ELF-1 (cell line): Measurements from ENCODE around the gene TLCD3A.
A peak's percentile ranks its signal among the peaks of the same experiment; 100 is the strongest.
"Not testable (repeated sequence)": the region's sequence is repeated elsewhere in the genome, so short reads cannot be mapped to it uniquely, and the experiment has no call there.

ENCODE experiments used
- DNase-seq: peaks from one replicate; pipeline ENCODE4 v3.0.0-alpha.2; 2016; ENCODE audit warnings: low read depth, low spot score

Gene TLCD3A

DNA sequence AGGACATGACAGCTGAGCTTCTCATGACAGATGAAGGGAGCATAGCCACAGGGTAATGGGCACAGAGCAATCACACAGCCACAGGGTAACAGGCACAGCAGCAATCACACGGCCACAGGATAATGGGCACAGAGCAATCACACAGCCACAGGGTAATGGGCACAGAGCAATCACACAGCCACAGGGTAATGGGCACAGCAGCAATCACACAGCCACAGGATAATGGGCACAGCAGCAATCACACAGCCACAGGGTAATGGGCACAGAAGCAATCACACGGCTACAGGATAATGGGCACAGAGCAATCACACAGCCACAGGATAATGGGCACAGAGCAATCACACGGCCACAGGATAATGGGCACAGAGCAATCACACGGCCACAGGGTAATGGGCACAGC lies 16.2 kb downstream of the TLCD3A start:
- not testable (repeated sequence) for DNase-seq

DNA sequence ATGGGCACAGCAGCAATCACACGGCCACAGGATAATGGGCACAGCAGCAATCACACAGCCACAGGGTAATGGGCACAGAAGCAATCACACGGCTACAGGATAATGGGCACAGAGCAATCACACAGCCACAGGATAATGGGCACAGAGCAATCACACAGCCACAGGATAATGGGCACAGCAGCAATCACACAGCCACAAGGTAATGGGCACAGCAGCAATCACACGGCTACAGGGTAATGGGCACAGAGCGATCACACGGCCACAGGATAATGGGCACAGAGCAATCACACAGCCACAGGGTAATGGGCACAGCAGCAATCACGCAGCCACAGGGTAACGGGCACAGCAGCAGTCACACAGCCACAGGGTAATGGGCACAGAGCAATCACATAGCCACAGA lies 17.0 kb downstream of the TLCD3A start:
- not testable (repeated sequence) for DNase-seq

DNA sequence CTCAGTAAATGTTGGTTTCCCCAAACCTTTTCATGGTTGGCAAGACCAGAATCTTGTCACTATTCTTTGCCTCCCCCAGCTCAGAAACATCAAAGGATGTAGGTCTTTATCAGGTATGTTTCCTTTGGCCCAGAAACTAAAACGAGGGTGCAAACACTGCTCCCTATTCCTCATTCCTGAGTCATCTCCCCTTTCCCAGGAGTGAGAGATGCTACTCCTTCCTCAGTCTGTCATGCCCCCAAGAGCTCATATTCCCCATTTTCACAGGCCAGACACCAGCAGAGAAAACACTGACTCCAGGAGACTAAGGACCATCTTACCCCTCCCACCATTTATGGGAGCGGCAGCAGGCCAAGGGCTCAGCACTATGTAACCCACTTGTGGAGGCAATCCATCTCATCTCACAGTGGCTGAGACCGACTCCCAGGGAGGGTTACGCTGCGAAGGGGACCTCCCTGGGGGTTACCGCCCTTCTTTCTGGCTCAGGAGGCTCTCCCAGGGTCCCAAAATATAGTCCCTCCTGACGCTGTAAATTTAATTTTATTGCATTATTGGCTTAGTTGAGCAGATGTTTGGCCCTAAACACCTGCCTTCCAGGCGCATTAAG lies 18.1 kb downstream of the TLCD3A start:
- DNase-seq = no peak

DNA sequence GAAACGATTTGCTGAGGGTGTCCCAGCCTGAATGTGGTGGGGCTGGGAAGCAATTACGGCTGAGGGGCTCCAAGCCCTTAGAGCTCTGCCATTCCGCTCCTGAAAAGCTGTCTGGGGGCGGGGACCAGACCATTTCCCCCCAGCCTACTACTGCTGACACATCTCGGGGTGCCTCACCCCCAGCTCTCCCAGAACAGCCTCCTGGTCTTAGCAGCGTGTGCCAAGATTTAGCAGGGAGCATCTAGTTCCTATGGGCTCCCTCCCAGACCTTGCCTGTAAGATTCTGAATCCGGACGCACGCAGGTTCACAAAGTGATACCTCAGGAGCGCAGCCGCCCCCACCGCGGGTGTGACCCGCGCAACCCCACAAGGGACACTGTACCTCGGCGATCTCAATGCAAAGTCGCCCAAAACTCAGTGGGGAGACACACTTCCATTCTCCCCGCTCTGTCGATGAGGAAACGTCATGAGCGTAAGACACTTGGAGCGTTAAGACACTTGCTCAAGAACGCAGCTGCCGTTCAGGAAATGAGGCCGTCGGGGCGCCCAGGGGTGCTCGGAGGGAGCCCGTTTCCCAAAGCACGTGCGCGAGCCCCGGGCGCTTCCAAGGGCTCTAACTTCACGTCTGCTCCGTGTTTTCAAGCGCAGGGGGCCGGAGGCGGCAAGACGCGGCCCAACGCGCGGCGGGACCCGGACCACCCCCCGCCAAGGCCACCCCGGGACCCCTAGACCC lies 19.0 kb downstream of the TLCD3A start:
- peak; percentile 35 for DNase-seq

DNA sequence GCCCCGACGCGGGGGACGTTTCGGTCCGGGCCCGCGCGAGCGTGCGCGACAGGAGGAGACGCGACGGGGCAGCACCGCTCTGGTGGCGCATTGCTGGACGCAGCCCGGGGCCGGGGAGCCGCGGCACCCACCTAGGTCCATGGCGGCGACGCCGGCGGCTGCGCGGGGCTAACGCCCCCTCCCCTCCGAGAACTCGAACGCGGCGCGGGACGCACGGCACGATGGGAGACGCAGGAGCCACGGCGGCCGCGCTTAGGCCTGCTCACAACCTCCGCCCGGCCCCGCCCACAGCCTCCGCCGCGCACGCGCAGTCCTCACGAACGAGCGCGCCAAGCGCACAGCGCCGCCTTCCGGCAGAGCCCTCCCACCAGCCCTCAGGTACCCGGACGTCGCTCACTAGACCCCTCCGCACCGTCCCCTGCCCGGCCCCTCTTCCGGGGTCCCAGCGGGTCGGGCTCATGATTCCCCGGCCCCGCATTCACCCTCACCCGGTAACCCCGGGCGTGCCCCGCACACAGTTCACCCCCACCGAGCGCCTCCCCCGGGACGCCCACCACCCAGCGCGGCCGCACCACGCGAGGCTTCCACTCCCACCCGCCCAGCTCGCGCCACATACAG lies 19.7 kb downstream of the TLCD3A start, which contains the start of gene GEMIN4:
Gene GEMIN4 (minus strand): TSS at position 263 of the 618 bp plus-strand sequence. CDS start 122 bp downstream, at position 141.
- peak; percentile 97 for DNase-seq

DNA sequence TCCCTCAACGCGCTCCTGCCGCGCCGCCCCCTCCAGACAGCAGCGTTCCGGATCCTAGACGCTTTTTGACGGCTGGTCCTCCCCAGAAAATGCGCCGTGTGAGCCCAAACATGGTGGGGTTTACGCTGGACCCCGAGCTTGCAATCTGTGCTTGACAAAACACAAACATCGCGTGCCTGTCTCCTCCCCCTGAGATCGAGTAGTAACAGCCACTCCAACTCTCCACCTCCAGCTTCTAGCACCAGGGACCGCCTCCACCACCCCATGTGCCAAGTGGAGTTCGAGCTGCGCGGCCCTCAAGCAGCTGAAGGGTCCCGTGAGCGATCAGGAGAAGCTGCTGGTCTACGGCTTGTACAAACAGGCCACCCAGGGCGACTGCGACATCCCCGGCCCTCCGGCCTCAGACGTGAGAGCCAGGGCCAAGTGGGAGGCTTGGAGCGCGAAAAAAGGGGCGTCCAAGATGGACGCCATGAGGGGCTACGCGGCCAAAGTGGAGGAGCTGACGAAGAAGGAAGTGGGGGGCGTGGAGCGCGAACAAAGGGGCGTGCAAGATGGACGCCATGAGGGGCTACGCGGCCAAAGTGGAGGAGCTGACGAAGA lies 20.3 kb downstream of the TLCD3A start:
- DNase-seq = peak; percentile 68

DNA sequence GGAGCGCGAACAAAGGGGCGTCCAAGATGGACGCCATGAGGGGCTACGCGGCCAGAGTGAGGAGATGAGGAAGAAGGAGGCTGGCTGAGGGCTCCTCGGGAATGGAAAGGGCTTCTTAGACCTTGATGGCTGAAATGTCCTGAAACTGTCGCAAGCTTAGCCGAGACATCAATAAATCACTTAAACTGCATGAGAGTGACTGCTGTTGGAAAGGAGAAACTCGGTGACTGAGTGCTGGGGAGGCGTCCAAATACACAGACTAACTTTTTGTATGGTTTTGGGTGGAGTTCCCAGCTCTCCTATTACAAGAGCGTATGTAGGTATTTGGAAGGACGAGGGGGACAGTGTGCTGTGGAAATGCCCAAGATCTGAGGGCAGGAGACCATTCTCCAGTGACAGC lies 21.0 kb downstream of the TLCD3A start:
- no peak for DNase-seq

DNA sequence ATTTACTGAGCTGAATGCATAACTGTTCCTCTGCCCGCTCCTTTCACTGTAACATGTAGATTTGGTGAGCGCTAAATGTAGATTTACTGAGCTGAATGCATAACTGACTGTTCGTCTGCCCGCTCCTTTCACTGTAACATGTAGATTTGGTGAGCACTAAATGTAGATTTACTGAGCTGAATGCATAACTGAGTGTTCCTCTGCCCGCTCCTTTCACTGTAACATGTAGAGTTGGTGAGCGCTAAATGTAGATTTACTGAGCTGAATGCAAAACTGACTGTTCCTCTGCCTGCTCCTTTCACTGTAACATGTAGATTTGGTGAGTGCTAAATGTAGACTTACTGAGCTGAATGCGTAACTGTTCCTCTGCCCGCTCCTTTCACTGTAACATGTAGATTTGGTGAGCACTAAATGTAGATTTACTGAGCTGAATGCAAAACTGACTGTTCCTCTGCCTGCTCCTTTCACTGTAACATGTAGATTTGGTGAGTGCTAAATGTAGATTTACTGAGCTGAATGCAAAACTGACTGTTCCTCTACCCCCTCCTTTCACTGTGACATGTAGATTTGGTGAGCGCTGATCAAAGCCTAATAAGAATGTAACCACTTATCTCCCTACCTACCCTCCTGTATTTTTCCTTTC lies 23.0 kb downstream of the TLCD3A start:
- not testable (repeated sequence) for DNase-seq

DNA sequence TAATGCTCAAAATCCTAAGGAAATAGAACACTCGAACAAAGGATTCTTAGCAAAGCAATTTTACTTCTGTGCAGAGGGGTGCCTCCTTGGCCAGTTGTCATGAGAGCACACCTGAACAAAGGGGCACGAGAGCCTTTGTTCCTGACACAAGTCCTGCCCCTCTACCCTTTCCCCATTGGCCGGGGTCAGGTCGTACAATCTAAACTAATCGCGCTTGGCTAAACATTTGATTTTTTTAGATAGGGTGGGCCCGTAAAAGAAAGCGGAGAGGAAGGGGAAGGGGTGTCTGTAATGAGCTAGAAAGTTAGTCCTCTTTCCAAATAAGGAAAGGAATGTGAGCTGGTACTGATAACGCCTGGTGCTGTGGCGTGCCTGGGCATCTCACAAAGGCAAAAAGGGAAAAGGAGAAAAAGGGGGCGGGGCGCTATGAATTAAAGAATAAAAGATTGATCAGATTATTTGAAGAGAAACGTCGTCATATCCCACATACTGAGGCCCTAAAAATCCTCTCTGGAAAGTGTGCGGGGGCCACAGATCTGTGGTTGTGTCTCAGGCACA lies 23.7 kb downstream of the TLCD3A start:
- peak; percentile 53 for DNase-seq

DNA sequence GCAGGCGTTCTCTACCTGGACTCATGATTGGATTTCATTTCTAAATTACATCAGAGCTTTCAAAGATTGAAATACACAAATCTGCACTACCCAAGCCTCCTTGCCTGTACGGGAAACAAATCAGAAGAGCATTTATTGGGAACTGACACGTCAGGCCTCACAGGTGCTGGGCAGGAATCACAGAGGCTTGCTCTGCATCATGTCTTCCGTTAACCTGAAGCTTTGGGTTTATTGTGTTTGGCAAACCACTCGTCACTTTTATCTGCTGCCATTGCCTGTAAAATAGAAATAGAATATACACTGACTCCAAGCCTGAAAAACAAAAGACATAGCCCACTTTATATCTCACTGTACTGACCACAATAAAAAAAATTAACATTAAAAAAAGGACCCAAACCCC lies 27.6 kb downstream of the TLCD3A start:
- DNase-seq = no peak

DNA sequence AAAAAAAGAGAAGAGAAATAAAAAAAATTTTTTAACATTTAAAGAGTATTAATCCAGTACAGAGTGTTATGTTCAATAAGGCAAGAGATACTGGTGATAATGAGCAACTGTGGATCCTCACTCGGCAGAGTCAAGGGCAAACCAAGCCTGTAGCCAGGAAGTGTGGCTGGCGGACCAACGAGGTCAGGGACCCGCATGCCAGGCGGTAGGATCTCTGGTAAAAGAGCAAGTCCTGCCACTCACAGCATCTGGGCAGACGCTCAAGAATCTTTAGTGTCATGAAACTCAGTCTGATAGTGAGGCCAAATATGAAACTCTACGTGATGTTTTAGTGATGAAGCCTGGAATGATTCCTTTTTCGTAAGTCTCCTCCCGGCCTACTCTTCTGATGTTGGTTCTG lies 28.0 kb downstream of the TLCD3A start:
- DNase-seq = no peak

DNA sequence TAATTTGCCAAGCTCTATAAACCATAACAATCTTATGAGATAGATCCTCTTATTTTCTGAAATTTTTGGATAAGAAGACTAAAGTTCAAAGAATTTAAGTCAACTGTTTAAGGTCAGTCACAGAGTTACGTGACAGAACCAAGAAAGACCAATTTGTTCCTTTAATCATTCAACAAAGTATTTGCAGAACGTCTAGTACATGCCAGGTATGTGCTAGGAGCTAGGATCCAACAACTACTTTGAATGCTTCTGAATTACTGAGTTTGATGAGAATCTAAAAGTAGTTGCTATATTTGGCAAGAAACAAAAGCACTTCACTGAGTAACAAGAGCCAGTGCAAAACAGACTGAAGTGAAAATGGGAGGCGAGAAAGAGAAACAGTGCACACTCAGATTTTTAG lies 34.7 kb downstream of the TLCD3A start:
- DNase-seq = no peak

DNA sequence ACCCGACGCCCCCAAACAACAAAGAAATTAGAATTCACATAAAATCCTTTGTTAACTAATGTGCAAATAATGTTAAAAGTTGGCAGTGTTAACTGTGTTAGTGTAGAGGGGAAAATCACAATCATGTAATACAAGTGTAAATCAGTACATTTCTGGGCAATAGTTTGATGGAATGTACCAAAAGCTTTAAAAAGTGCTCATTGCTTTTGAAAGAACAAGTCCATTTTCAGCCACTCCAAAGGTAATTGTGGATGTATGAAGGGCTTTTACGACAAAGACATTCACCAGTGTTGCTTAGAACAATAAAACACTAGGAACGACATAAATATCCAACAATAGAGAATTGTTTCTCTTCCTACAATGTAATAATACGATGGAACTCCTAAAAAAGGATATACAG lies 40.6 kb downstream of the TLCD3A start:
- DNase-seq = no peak

DNA sequence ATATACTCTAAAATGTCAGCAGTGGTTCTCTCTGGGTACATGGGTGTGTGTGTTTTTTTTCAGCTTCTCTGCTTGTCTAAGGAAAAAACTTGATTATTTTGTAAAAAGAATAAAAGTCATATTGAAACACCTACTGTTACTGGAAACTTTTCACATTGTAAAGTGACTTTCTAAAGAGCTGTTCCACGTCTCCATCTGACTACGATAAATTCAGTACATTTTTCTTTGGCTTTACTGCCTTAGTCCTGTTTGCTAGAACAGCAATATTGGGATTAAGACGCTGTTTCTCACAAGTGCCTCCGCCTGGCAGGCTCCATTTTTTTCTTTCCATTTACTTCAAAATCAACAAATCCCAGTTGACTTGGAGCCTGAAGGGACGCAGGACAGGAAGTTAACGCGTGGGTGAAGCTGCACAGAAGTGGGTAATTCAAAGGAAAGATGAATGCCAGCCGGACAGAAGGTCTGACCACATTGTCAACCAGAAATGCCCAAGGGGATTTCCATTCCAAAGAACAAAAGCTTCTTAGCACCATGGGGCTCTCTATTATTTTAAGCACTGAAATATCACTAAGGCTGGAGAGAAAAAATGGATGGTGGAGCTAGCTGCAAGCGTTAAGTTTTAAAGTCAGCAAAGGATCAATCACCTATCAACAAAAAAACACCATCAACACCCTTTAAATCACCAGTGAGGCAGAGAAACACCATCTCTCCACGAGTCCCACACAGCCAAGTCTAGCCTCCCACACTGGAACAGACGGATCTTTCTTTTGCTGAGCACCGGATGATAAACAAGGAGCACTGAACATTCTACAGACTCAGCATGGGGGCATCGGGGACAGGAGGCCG lies 41.3 kb downstream of the TLCD3A start:
- peak; percentile 51 for DNase-seq

DNA sequence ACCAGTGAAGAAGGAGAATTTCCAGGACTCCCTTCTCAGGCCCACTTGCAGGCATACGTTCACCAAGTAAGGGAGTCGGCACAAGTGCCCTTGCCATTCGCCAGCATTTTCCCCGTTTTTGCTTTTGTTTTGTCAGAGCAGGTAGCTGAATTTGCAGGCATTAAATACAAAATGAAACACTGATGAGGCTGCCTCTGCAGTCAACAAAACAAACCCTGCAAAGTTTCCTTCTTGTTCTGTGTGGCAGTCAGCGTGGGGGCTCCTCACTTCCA lies 41.9 kb downstream of the TLCD3A start:
- DNase-seq = no peak

DNA sequence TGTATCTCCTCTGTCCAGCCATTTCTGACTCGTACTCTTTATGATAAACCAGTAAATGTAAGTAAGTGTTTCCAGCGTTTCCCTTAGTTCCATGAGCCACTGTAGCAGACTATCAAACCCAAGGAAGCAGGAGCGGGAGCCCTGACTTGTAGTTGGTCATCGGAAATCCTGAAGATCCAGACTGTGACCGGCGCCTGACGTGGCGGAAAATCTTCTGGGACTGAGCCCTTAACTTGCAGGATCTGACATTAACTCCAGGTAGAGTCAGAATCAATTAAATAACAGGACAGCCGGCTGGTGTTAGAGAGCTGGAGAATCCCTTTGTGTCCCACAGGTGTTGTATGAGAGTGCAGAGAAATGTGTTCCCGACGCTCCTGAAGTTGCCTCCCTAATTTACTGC lies 45.7 kb downstream of the TLCD3A start:
- no peak for DNase-seq

DNA sequence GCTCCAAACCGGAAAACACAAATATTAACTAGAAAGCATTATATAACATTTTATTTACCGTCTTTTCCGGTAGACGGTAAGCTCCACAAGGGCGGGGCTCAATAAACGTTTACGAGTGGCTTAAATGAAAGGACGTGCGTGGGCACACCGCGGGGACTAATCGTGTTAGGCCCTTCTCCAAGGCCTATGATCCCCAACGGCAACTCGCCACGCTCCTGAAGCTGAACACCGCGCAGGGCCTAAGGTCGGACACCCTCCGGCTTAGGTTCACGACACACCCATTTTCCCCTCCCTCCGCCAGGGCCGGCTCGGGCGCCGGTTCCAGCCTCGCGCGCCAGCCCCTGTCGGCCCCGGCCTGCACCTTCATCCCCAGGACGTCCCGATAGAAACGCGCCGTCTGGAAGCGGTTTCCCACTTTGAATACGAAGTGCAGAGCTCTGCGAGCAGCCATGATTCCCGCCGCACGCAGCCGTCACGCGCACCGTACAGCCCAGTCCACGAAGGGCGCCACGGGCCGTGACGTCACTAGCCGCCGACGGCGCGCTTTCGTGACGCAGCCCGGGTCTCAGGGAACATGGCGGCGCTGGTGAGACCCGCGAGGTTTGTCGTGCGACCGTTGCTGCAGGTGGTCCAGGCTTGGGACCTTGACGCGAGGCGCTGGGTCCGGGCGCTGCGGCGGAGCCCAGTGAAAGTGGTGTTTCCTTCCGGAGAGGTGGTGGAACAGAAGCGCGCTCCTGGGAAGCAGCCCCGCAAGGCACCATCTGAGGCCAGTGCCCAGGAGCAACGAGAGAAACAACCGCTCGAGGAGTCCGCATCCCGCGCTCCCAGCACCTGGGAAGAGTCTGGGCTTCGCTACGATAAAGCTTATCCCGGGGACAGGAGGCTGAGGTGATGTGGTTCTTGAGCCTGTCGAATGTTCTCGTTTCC lies 49.7 kb downstream of the TLCD3A start, which contains the start of the genes GLOD4 and MRM3:
Gene GLOD4 (minus strand): TSS at position 476 of the 927 bp plus-strand sequence. CDS start 25 bp downstream, at position 451.
Gene MRM3 (plus strand): TSS at position 549 of the 927 bp plus-strand sequence. CDS start 26 bp downstream, at position 575.
- peak; percentile 93 for DNase-seq

DNA sequence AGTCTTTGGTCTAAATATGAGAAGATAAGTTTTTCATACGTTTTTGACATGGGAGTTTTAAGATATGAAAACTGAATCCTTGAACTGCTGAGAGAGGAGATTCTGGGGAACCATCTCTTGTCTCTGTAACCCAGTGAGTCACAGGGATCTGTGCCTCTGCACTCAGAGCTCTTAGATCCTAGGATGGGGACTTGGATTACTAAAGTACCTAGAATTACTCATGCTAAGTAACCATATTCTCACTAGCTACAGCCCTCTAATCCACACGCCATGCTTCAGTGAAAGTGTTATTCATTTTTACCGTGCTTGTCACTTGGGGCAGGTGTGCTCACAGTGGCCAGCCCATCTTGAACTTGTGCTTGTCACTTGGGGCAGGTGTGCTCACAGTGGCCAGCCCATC lies 51.7 kb downstream of the TLCD3A start:
- no peak for DNase-seq

DNA sequence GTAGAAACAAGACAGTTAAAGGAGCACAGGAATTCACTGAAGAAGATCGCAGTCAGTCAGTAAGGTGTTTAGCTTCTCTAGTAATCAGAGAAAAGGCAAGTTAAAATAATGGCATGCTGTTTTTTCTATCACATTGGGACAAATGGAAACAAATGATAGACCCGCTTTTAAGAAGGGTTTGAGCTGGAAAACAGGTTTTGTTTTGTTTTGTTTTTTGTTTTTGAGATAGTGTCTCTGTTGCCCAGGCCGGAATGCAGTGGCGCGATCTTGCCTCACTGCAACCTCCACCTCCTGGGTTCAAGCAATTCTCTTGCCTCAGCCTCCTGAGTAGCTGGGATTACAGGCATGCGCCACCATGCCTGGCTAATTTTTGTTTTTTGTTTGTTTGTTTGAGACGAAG lies 53.5 kb downstream of the TLCD3A start:
- DNase-seq = not testable (repeated sequence)
